Measurements from ENCODE around the gene RPS6KB2. TPM values are rescaled to one million over a fixed set of nuclear protein-coding genes. Genes with fewer than 3 reads are reported as not detected.

Gene RPS6KB2
- total and polyA plus RNA-seq, 10 of the 15 experiments (the other 5 are each of a cell fraction or from before 2014, with no cell fraction given) = 0.39 to 101 (median 58.4) TPM

GRCh38 chr11:67484847-67485311 is 56.6 kb downstream of the RPS6KB2 start (continued):
- TF ChIP-seq CREM (IDR thresholded peaks at IDR 0.05; ENCODE audit: low read depth) = peak; percentile 52; the same call in 1 of the 2 replicates
- peak; percentile 17 for TF ChIP-seq MEF2B (IDR thresholded peaks at IDR 0.05; ENCODE audit: partially characterized antibody, poor library complexity, severe bottlenecking)
- TF ChIP-seq EGR1 (IDR thresholded peaks at IDR 0.05; ENCODE audit: borderline replicate concordance in 1 of 2, low read depth in 2 of 2, low read length in 2 of 2) = peak in 1 of 2 experiments; percentile 23; a peak in 1 of 3 replicates
- 0 out of 2 replicates have a peak, but pooled peaks have one; percentile 37 for TF ChIP-seq RB1 (IDR thresholded peaks at IDR 0.05; ENCODE audit: borderline replicate concordance)
- no peak; the same call in 1 of the 2 replicates for TF ChIP-seq LARP7 (IDR thresholded peaks at IDR 0.05)
- peak; percentile 42; the same call in 1 of the 2 replicates for TF ChIP-seq DPF2 (IDR thresholded peaks at IDR 0.05)
- peak; percentile 29 for TF ChIP-seq BCL3 (IDR thresholded peaks at IDR 0.05; ENCODE audit: borderline replicate concordance, insufficient read depth, low read depth, low read length, poor library complexity, severe bottlenecking)
- no peak for TF ChIP-seq NFXL1 (IDR thresholded peaks at IDR 0.05; ENCODE audit: borderline replicate concordance)
- no peak for TF ChIP-seq CHD4 (IDR thresholded peaks at IDR 0.05)
- TF ChIP-seq POLR2AphosphoS5 (IDR thresholded peaks at IDR 0.05; ENCODE audit: low read length) = peak; percentile 68; the same call in 1 of the 2 replicates
- no peak for TF ChIP-seq USF2 (IDR thresholded peaks at IDR 0.05; ENCODE audit: borderline replicate concordance, low read depth, low read length)
- 0 out of 2 replicates have a peak, but pooled peaks have one; percentile 62 for TF ChIP-seq CHD1 (IDR thresholded peaks at IDR 0.05; ENCODE audit: low read depth, low read length)
- peak; percentile 39; the same call in 1 of the 2 replicates for TF ChIP-seq PKNOX1 (IDR thresholded peaks at IDR 0.05)
- 0 out of 2 replicates have a peak, but pooled peaks have one; percentile 48 for TF ChIP-seq YY1 (IDR thresholded peaks at IDR 0.05; ENCODE audit: low read depth, low read length)
- TF ChIP-seq SMAD5 (IDR thresholded peaks at IDR 0.05; ENCODE audit: low read depth) = 0 out of 2 replicates have a peak, but pooled peaks have one; percentile 51
- TF ChIP-seq IKZF1 (conservative IDR thresholded peaks at IDR 0.05) = peak; percentile 56
- peak; percentile 26; the same call in 1 of the 2 replicates for TF ChIP-seq MTA2 (IDR thresholded peaks at IDR 0.05; ENCODE audit: low read depth)
- peak; percentile 35 for TF ChIP-seq SP1 (IDR thresholded peaks at IDR 0.05; ENCODE audit: low read depth, low read length)
- peak; percentile 83 for TF ChIP-seq SIN3A (IDR thresholded peaks at IDR 0.05; ENCODE audit: low read depth, low read length)
- peak; percentile 48 to 64; a peak in 2 of 4 replicates for TF ChIP-seq BHLHE40 (IDR thresholded peaks at IDR 0.05; ENCODE audit: borderline replicate concordance in 1 of 2, low read depth in 2 of 2, low read length in 1 of 2)
- TF ChIP-seq ZNF687 (IDR thresholded peaks at IDR 0.05) = peak; percentile 79
- peak; percentile 4; the same call in 1 of the 2 replicates for TF ChIP-seq RAD21 (IDR thresholded peaks at IDR 0.05; ENCODE audit: insufficient read depth, low read depth, low read length)
- TF ChIP-seq TCF3 (IDR thresholded peaks at IDR 0.05; ENCODE audit: borderline replicate concordance, insufficient read depth, low read depth, low read length) = no peak
- peak; percentile 45 to 62; a peak in 1 of 4 replicates for TF ChIP-seq IKZF2 (IDR thresholded peaks at IDR 0.05)
